ENCODE data around the gene TLDC2.
"Not testable (repeated sequence)": the region's sequence is repeated elsewhere in the genome, so short reads cannot be mapped to it uniquely, and the experiment has no call there.

The TLDC2 gene

DNA sequence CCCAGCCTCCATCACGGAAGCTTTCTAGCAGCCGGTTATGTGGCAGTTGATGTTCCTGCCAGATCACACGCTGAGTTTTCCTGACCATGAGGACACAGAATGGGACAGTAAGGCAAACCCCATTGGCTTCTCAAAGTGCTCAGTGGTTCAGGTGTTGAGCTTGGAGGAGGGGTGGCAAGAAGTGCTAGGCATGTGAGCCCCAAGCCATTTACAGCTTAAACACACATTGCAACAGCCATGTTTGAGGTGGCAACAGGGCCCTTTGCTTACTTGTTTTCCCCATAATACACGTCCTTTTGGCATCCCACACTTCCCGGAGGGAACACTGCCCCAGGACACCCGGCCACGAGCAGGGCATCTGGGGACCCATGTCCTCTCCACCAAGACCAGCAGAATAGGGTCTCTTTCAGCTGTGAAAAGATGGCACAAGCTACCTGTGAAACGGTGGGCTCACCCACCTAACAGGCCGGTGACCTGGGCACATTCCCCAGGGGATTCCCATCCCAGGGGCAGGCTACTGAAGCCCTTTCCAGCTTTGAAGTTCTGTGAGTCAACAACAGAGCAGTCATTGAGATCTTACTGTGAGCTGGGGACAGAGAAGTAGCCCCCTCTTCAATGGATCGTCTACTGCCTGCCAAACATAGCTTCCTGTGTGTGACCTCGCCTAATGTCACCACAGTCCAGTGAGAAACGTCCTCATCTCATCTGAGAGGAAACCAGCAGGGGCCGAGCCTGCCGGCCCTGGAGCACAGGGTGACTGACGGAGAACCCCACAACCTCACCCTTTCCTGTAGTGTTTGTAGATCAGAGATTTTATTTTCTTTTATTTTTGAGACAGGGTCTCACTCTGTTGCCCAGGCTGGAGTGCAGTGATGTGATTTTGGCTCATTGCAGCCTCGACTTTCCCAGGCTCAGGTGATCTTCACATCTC, 4.0 kb upstream of the TLDC2 start:
- no peak for DNase-seq

DNA sequence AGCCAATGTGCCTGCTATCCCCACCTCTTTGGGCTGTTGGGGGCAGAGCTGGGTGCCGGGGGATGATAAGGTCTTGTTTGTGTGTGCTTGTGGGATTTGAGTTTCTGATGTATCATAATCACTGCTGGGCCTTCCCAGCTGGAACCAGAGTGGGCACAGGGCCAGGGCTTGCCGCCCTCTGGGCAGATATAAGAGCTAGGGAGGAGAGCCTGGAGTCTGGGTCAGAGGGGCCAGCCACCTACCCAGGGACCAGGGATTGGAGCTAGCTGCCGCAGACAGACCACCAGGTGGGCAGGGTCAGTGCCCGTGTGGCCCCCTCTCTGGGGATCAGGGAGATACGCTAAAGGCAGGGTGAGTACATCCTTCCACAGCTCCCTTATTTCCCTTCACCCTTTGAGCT, 3.1 kb upstream of the TLDC2 start:
- DNase-seq, result no peak

DNA sequence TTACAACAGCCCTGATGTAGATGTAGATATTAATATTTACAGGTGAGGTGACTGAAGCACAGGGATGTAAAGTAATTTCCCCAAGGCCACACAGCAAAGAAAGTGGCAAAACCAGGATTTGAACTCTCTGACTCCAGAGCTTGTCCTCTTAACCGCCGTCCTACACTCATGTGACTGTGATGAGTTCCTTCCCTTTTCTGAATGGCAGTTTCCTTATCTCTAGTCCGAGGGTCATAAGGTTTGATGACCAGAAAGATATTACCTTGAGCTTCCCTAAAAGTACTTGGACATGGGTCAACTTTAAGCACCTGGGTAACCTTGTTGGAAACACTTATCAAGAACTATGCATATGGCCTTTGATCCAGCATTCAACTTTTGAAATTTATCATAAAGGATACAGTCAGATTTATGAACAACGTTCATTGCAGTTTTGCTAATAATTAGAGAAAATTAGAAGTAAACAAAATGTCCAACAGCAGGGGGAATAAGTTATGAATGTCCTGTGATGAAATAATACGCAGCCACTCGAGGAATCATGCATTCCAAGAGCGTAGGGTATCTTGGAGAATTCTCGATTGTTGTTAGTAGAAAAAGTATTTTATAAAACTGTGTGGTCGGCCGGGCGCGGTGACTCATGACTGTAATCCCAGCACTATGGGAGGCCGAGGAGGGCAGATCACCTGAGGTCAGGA, 2.3 kb upstream of the TLDC2 start:
- no peak for DNase-seq

DNA sequence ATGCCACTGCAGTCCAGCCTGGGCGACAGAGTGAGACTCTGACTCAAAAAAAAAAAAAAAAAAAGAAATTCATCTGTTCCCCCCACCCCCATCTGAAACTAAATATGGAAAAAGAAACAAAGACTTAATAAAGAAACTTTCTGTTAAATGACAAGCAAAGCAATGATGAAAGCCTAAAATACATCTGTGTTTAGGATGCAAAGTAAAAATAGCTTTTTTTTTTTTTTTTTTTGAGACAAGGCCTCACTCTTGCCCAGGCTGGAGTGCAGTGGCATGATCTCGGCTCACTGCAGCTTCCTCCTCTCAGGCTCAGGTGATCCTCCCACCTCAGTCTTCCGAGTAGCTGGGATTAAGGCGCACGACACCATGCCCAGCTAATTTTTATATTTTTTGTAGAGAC, 845 bp upstream of the TLDC2 start:
- not testable (repeated sequence) for DNase-seq

DNA sequence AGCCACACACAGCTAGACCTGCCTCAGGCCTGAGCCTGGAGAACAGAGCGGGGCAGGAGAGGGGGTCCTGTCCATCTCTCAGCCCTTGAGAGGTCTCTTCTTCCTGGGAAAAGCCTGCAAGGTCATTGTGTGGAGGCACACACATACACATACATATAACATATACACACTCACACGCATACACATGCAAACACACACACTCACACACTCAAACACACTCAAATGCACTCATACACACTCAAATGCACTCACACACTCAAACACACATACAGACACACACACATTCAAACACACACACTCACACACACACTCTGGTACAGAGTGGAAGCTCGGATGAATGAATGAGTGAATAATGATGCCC, 515 bp downstream of the TLDC2 start:
- DNase-seq, result no peak

DNA sequence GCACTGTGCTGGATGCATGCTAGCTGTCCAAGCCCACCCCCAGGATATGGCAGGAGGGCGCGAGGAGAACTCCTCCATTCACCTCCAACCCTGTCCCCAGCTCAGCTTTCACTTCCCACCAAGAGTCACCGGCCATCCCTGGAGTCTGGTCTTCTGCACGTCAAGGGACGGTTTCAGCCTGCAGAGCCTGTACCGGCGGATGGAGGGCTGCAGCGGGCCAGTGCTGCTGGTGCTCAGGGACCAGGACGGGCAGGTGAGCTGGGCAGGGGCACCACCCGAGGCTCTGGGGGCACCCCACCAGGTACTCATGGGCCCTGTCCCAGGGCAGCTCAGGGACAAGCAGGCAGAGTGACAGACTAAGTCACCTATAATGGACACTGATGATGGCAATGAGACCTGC, 3.0 kb downstream of the TLDC2 start:
- DNase-seq, result no peak

DNA sequence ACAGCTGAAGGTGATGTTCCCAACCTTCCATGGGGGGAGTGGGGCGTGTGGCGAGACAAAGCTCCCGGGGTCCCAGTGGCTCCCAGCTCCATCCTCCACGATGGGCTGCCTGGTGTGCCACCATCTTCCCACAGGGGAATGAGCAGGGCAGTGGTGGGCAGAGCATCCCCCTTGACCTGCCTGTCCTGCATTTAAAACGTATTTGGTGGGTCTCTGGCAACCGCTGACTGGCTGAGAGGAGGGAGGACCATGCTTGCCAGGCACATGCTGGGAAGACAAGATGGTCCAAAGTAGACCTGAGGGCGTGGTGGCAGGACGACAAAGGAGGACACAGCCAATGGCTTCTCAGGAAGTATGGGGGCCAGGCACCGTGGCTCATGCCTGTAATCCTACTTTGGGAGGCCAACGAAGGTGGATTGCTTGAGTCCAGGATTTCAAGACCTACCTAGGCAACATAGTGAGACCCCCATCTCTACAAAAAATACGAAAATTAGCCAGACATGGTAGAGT, 4.9 kb downstream of the TLDC2 start:
- no peak for DNase-seq

DNA sequence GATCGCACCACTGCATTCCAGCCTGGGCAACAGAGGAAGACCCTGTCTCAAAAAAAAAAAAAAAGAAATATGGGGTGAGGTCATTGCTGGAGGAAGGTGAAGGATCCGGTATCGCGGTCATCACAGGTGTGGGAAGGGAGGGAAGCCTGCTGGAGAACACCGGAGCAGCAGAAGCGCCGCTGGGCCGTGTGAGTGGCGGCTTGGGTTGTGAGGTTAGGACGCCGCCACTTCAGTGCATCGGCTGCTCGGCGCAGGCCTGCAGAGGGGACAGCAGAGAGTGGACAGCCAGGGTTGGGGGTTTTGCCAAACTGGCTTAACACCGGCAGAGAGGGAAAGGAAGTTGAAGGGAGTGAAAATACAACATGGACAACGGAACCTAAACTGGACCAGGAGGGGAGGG, 5.4 kb downstream of the TLDC2 start:
- no peak for DNase-seq

DNA sequence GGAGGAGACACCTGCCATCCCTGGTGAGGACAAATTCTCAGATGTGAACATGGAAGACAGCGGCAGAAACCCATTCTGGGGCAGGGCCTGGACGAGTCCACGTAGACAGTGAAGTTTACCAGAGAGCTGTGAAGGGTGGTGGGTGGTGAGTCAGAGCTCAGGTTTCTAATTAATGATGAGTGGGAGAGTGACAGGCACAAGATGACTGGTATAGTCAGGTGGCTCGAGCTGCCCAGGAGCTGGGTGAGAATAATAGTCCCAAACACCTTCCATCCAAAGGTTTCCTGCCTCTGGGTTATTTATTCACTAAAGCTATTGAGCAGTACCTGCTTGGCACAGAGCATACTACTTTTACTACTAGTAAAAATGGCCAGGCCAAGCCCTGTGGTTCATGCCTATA, 6.0 kb downstream of the TLDC2 start:
- DNase-seq, result no peak

DNA sequence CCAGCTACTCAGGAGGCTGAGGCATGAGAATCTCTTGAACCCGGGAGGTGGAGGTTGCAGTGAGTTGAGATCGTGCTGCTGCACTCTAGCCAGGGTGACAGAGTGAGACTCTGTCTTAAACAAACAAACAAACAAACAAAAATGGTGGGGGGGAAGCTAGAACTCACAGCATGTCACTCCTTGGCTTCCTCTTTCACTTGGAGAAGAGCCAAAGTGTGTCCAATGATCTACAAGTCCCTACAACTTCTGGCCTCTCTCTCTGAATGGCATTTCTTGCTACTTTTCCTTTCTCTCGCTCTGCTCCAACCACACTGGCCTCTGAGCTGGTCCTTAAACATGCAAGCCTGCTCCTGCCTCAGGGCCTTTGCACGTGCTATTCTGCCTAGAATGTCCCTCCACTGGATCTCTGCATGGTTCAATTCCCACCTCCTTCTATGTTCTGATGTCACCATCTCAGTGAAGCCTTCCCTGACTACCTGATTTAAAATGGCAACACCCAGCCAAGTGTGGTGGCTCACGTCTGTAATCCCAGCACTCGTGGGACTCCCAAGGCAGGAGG, 8.1 kb downstream of the TLDC2 start:
- DNase-seq, result no peak

DNA sequence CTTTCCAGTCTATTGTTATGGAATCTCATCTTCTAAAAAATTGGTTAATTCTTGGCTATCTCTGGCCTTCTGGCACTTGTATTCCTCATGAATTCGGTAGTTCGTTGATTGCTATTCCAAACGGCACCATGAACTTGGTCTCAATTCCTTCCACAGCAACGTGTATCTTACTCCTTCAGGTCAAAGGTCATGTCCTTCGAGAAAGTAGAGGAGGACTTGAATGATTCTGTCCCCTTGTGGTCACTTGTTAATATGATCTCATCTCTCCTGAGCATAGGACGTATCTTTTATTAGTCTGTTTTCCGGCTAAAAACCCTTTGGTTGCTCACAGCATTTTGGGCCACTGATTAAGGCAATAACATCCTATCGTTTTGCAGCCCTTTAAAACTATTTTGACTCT, 9.4 kb downstream of the TLDC2 start:
- no peak for DNase-seq

DNA sequence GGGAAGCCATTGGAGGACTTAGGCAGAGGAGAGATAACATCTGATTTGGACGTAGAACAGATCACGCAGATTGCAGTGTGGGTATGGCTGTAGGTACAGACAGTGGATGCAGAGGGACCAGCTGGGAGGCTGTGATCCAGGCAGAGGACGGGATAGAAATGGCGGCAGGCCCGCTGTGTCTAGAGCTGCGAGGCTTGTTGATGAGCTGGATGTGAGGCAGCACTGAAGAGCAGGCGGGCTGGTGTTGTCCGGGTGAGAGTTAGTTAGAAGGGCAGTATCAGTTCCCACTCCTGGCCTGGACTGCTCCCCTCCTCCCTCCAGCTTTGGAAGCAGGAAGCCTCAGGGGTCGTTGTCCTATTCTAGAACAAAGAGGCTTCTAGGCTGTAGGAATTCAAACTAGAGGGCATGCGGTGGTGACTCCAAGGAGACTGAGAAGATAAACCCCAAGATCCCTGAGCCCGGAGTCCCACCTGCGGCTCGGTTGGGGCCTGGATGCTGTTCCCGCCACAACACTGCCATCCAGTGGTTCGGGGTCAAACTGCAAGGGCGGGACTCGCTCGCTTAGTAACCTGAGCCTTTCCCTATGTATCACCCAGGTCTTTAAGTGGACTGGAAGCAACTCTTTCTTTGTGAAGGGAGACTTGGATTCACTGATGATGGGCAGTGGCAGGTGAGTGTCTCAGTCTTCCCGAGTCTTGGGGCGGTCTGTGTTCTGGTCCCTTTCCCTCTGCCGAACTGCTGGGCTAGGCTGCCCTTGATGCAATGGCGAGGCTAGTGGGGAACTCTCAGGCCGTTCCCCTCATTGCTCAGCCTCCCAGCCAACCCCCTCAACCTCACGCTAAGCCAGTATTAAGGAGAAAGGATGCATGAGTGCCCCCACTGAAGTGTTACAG, 11.2 kb downstream of the TLDC2 start:
- peak; percentile 85 to 90 for DNase-seq

DNA sequence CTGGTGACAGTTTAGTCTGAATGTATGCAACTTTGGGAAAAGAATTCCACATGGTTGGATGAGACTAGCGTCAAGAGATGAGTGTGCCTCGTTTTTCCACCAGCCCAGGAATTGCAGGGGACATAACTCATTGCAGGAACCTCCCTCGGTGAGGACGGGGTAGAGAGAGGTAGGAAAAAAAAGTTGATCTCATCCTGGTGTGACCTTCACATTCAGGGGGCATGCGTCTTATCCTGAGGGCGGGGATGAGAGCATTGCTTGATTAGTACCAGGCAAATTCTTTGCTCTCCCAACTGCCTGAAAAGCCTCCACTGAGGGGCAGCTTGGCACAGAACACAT, 11.8 kb downstream of the TLDC2 start:
- no peak for DNase-seq

DNA sequence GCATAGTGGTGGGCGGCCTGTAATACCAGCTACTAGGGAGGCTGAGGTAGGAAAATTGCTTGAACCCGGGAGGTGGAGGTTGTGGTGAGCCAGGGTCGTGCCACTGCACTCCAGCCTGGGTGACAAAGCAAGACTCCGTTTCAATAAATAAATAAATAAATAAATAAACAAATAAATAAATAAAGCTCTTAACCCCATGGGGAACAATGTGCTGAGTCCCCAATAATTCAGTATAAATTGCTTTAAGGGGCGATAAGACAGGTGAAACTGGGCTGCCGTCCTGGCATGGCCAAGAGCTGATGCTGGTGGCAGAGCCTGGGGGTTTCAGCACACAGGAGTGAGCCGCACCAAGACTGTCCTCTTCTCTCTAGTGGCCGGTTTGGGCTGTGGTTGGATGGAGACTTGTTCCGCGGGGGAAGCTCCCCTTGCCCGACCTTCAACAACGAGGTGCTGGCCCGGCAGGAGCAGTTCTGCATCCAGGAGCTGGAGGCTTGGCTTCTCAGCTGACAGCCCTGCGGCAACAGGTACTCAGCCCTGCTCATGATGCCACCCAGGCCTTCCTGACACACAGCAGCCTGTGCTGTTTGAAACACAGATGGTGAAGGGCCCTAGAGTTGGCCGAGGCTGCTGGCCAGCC, 13.1 kb downstream of the TLDC2 start:
- DNase-seq, result no peak

DNA sequence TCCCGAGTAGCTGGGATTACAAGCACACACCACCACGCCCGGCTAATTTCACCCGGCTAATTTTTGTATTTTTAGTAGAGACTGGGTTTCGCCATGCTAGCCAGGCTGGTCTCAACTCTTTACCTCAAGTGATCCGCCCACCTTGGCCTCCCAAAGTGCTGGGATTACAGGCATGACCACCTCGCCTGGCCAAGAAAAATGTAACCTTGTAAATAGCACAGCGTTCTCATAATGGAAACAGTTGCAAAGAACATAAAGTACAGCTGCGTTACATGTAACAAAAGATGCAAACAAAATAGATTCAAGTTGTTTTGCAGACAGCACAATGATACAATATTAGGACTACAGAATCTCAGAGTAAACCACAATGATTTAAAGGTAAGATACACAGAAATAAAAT, 14.6 kb downstream of the TLDC2 start:
- no peak for DNase-seq

DNA sequence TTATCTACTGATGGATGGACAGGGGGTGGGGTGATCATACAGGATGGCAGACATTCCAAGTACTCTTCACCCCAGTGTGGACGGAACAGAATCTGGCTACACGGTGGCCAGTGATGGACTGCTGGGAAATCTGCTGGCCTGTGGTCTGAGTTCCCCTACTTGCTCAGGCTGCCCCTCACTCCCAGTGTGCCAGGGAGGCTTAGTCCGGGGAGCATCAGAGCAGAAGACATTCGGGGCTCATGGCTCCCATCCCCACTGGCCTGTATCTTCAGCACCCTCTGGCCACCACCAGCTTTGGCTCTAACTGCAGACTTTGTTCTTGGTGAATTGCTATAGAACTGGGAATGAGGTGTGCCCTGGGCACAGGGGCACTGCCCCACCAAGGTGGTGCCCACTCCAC, 15.3 kb downstream of the TLDC2 start:
- no peak for DNase-seq

DNA sequence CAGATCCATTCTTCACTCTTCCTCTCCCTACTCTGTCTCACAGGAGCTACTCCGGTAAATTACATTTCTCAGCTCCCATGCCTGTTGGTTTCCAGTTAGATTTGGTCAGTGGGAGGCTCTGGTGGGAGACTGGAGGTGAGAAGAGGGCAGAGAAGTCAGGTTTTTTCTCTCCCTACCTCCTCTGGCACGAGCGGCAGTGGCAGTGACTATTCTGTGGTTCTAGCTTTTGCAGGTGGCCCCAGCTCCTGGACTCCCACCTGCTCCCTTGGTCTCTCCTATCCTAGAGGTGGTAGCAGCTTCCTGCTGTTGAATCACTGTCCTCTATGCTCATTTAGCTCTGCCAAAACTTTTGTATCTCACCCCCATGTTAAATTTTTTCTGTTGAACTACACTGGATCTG, 17.9 kb downstream of the TLDC2 start:
- DNase-seq, result no peak

DNA sequence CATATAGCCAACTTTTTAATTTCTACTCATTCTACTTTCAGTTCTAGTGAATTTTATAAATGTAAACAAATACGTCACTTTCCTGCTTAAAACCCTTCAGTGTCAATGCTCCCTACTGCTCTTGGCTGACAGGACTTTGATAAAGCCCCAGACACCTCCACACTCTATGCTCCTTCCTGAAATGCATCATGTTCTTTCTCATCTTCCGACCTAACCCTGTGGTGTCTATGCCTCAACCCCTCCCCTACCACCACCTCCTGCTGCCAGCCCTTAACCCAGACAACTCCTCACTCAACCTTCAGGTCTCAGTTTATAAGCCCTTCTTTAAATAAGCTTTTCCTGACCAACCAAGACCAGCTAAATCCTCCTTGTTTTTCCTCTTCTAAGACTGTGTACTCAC, 19.1 kb downstream of the TLDC2 start:
- no peak for DNase-seq

DNA sequence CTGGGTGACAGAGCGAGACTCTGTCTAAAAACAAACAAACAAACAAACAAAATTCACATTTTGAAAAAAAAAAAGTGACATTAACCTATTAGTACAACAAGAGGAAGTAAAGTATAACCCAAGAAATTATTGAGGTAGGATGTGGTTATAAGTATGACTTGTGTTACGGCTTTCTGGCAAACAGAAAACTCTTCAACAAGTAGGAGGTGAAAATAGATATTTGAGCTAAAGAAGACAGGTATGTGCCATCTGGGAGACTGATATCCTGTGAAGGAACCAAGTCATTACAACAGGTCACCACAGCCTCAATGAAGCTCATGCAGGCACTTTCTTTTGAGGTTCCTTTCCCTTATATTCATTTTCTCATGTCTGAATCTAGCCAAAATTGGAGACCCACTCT, 28.8 kb downstream of the TLDC2 start:
- DNase-seq, result no peak

DNA sequence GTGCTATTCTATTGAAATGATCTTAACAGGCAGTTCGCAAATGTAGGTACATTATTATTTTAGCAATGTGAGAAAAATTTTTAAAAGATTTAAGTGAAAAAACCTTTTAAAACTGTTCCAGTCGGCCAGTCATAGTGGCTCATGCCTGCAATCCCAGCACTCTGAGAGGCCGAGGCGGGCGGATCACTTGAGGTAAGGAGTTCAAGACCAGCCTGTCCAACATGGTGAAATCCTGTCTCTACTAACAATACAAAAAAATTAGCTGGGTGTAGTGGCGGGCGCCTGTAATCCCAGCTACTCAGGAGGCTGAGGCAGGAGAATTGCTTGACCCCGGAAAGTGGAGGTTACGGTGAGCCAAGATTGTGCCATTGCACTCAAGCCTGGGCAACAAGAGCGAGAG, 29.6 kb downstream of the TLDC2 start:
- DNase-seq, result not testable (repeated sequence)

DNA sequence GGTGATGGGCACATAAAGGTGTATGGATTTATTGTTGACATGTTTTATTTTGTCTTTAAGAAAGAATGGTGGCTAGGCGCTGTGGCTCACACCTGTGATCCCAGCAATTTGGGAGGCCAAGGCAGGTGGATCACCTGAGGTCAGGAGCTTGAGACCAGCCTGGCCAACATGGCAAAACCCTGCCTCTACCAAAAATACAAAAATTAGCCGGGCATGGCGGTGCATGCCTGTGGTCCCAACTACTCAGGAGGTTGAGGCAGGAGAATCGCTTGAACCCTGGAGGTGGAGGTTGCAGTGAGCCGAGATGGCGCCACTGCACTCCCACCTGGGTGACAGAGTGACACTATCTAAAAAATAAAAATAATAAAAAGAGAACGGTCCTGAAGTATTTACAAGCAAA, 30.1 kb downstream of the TLDC2 start:
- not testable (repeated sequence) for DNase-seq

DNA sequence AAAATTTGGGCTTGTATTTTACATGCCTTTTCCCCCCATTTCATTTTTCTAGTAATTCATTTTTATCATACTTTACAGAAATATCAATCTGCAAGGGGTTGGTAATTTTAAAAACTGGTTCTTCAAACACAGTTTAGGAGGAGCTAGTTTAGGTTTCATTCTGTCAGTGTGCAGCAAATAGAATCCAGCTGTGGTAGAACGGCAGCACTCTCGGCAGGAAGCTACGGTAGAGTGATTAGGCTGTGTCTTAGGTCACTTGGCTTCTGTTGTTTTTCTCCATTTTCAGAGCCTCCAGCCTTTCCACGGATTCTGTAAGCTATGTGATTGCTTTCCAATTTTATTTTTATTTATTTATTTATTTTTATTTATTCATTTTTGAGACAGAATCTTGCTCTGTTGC, 32.7 kb downstream of the TLDC2 start:
- DNase-seq, result no peak

DNA sequence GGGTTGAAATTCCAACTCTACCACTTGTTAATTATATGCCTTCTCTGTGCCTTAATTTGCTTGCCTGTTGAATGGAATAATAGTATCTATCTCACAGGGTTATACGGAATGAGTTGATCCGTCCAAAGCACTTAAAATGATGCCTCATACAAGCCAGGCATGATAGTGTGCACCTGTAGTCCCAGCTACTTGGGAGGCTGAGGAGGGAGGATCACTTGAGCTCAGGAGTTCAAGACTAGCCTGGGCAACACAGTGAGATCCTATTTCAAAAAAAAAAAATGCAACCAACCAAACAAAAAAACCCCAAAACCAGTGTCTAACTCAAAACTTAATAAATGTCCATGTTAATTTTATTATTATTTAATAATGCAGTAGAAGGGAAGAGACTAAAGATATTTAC, 40.3 kb downstream of the TLDC2 start:
- no peak for DNase-seq

Measured in NCI-H187 (cell line).